ENCODE results near the gene SEL1L3. TPM values are rescaled to one million over a fixed set of nuclear protein-coding genes. Genes with fewer than 3 reads are reported as not detected.

The SEL1L3 gene
- total and polyA plus RNA-seq, 9 of the 15 experiments (the other 6 are each of a cell fraction or from before 2014, with no cell fraction given) = 10.0 to 44.3 (median 21.6) TPM

GRCh38 chr4:25782482-25782881, 80.3 kb downstream of the SEL1L3 start:
- 64% methylated on average over 7 of the region's 7 CpGs for WGBS (ENCODE audit: insufficient coverage, low coverage, missing lambda C conversion rate)
- BruUV-seq (replicated peaks) = no TSS peak
- Histone ChIP-seq H3K9me3 (replicated peaks; ENCODE audit: control insufficient read depth, insufficient read depth, low read depth, low read length) (no peaks in the 10 kb centered on the region), H3K27me3 (ENCODE audit: control insufficient read depth in 2 of 2, insufficient read depth in 2 of 2, low read length in 2 of 2) (no peaks in the 10 kb centered on the region), H3K9ac (ENCODE audit: insufficient read depth in 1 of 2, low read depth in 2 of 2, low read length in 2 of 2) (no peak overlapping the region), H2AFZ (ENCODE audit: low read depth, low read length) (no peak overlapping the region), H4K20me1 (replicated peaks; ENCODE audit: control insufficient read depth, insufficient read depth, low read length) (no peaks in the 10 kb centered on the region), H3K4me1 (replicated peaks in 1 of 2; ENCODE audit: control insufficient read depth in 2 of 2, insufficient read depth in 2 of 2, low read length in 2 of 2) (no peaks in the 10 kb centered on the region), H3K9me1 (ENCODE audit: control insufficient read depth, insufficient read depth, low read length) (no peaks in the 10 kb centered on the region), H3K4me2 (ENCODE audit: insufficient read depth, low read length) (no peak overlapping the region), H3K4me3 (no peak overlapping the region), H3K79me2 (ENCODE audit: control insufficient read depth, insufficient read depth, low read length) (no peaks in the 10 kb centered on the region), H3K27ac (ENCODE audit: extremely low read depth, low read depth, low read length) (no peak overlapping the region), H3K36me3 (ENCODE audit: control insufficient read depth, insufficient read depth, low read length) (peaks cover 17% of the 10 kb centered on the region; the same call in 2 of the 3 replicates)
- in situ Hi-C loops (cut with MboI) = loop anchor here (10.0 kb wide), 1 partner anchor 338 kb away; no protein-coding TSS in a partner anchor
- ChIA-PET CTCF (ENCODE audit: low intra/inter-chr PET ratio) (no interaction called here), POLR2A (interaction anchor here (2.0 kb wide), 1 partner anchor 17 kb away, joined by 6 read pairs; no protein-coding TSS in a partner anchor)
- intact Hi-C loops (cut with micrococcal nuclease) = no loop called here
- ATAC-seq (no peak), FAIRE-seq (no peak), DNase-seq (ENCODE audit: extremely low read depth in 1 of 4, low spot score in 3 of 4) (no peak)
- TF ChIP-seq ZNF23 (CRISPR knock-in tag; IDR thresholded peaks at IDR 0.05) (no peak), ZNF232 (CRISPR knock-in tag; IDR thresholded peaks at IDR 0.05) (no peak)

GRCh38 chr4:25779021-25779420, 83.8 kb downstream of the SEL1L3 start:
- FAIRE-seq (no peak), DNase-seq (ENCODE audit: extremely low read depth in 1 of 4, low spot score in 3 of 4) (no peak), ATAC-seq (no peak)
- ChIA-PET CTCF (ENCODE audit: low intra/inter-chr PET ratio) (no interaction called here), POLR2A (interaction anchor here (0.6 kb wide), 1 partner anchor 46 kb away, joined by 3 read pairs; no protein-coding TSS in a partner anchor)
- Histone ChIP-seq H3K9me3 (replicated peaks; ENCODE audit: control insufficient read depth, insufficient read depth, low read depth, low read length) (no peaks in the 10 kb centered on the region), H3K4me3 (no peak overlapping the region), H3K36me3 (ENCODE audit: control insufficient read depth, insufficient read depth, low read length) (peaks cover 23% of the 10 kb centered on the region; the same call in 2 of the 3 replicates), H3K27me3 (ENCODE audit: control insufficient read depth in 2 of 2, insufficient read depth in 2 of 2, low read length in 2 of 2) (no peaks in the 10 kb centered on the region), H3K9me1 (ENCODE audit: control insufficient read depth, insufficient read depth, low read length) (no peaks in the 10 kb centered on the region), H2AFZ (ENCODE audit: low read depth, low read length) (no peak overlapping the region), H4K20me1 (replicated peaks; ENCODE audit: control insufficient read depth, insufficient read depth, low read length) (no peaks in the 10 kb centered on the region), H3K4me1 (replicated peaks in 1 of 2; ENCODE audit: control insufficient read depth in 2 of 2, insufficient read depth in 2 of 2, low read length in 2 of 2) (no peaks in the 10 kb centered on the region), H3K9ac (ENCODE audit: insufficient read depth in 1 of 2, low read depth in 2 of 2, low read length in 2 of 2) (no peak overlapping the region), H3K79me2 (ENCODE audit: control insufficient read depth, insufficient read depth, low read length) (no peaks in the 10 kb centered on the region), H3K27ac (ENCODE audit: extremely low read depth, low read depth, low read length) (no peak overlapping the region), H3K4me2 (ENCODE audit: insufficient read depth, low read length) (no peak overlapping the region)
- BruUV-seq (replicated peaks) = no TSS peak
- intact Hi-C loops (cut with micrococcal nuclease) (no loop called here), in situ Hi-C loops (cut with MboI) (no loop called here)
- 59% methylated on average over 4 of the region's 4 CpGs for WGBS (ENCODE audit: insufficient coverage, low coverage, missing lambda C conversion rate)
- TF ChIP-seq ILF3 (IDR thresholded peaks at IDR 0.05; ENCODE audit: borderline replicate concordance) (no peak), PCBP2 (IDR thresholded peaks at IDR 0.05; ENCODE audit: low read depth, low read length, poor library complexity, severe bottlenecking) (no peak), ETV1 (tag; conservative IDR thresholded peaks at IDR 0.05; ENCODE audit: low read depth) (no peak), FOSL1 (tag; conservative IDR thresholded peaks at IDR 0.05) (no peak), HDAC3 (IDR thresholded peaks at IDR 0.05; ENCODE audit: borderline replicate concordance, partially characterized antibody) (no peak), ZNF134 (CRISPR knock-in tag; conservative IDR thresholded peaks at IDR 0.05) (no peak), KLF1 (tag; IDR thresholded peaks at IDR 0.05) (no peak), ZNF586 (CRISPR knock-in tag; conservative IDR thresholded peaks at IDR 0.05) (no peak), ZNF76 (CRISPR knock-in tag; IDR thresholded peaks at IDR 0.05; ENCODE audit: borderline replicate concordance) (no peak), RBM15 (IDR thresholded peaks at IDR 0.05; ENCODE audit: insufficient read depth, low read length) (no peak), BRF1 (IDR thresholded peaks at IDR 0.05; ENCODE audit: borderline replicate concordance, extremely low read depth, insufficient read length) (no peak), NRF1 (conservative IDR thresholded peaks at IDR 0.05 in 1 of 2, IDR thresholded peaks at IDR 0.05 in 1 of 2) (no peak), CCAR2 (IDR thresholded peaks at IDR 0.05; ENCODE audit: low read depth, low read length) (no peak), NFATC3 (IDR thresholded peaks at IDR 0.05) (no peak)
